Smooth muscle cell (in vitro differentiated cells): Measurements from ENCODE around the gene TM9SF2. TPM values are rescaled to one million over a fixed set of nuclear protein-coding genes. Genes with fewer than 3 reads are reported as not detected.
"Not testable (repeated sequence)": the region's sequence is repeated elsewhere in the genome, so short reads cannot be mapped to it uniquely, and the experiment has no call there.

Source experiments
- DNase-seq: peaks from one replicate; lab custom pipeline; 2025; ENCODE audit not compliant: unreplicated experiment; lab: John Stamatoyannopoulos, UW
- H2AFZ ChIP-seq: fragments of 200-600 bp; sonication (generic); 2 replicates; pipeline ENCODE4 v1.6.0; 2016; ENCODE audit warnings: antibody characterized with exemption, low read depth, mild to moderate bottlenecking
- H3F3A ChIP-seq: fragments of 200-600 bp; sonication (generic); 2 replicates; pipeline ENCODE4 v1.6.0; 2017; ENCODE audit warnings: antibody characterized with exemption, low read depth
- H3K27ac ChIP-seq: fragments of 200-600 bp; sonication (generic); 2 replicates; pipeline ENCODE4 v1.5.1; 2016; ENCODE audit warnings: low read depth, mild to moderate bottlenecking
- H3K27me3 ChIP-seq: fragments of 200-600 bp; sonication (generic); 2 replicates; pipeline ENCODE4 v1.6.1; 2016; ENCODE audit warnings: low read depth, mild to moderate bottlenecking
- H3K36me3 ChIP-seq: fragments of 200-600 bp; sonication (generic); 2 replicates; pipeline ENCODE4 v1.5.1; 2016; ENCODE audit warnings: low read depth
- H3K4me1 ChIP-seq: fragments of 200-600 bp; sonication (generic); 2 replicates; pipeline ENCODE4 v1.5.1; 2016; ENCODE audit warnings: low read depth
- H3K4me2 ChIP-seq: fragments of 200-600 bp; sonication (generic); 2 replicates; pipeline ENCODE4 v1.6.0; 2016; ENCODE audit warnings: mild to moderate bottlenecking
- H3K4me3 ChIP-seq: fragments of 200-600 bp; sonication (generic); 2 replicates; pipeline ENCODE4 v1.5.1; 2016; ENCODE audit warnings: mild to moderate bottlenecking
- H3K79me2 ChIP-seq: fragments of 200-600 bp; sonication (generic); 2 replicates; pipeline ENCODE4 v1.6.0; 2016; ENCODE audit warnings: low read depth, mild to moderate bottlenecking
- H3K9ac ChIP-seq: fragments of 200-600 bp; sonication (generic); 2 replicates; pipeline ENCODE4 v1.6.0; 2016; ENCODE audit warnings: low read depth
- H3K9me3 ChIP-seq: fragments of 200-600 bp; sonication (generic); replicated peaks from 2 replicates; pipeline ENCODE4 v1.5.1; 2016; ENCODE audit warnings: low read depth
- H4K20me1 ChIP-seq: fragments of 200-600 bp; sonication (generic); 2 replicates; pipeline ENCODE4 v1.6.0; 2016; ENCODE audit warnings: low read depth
- CTCF ChIP-seq: fragments of 200-600 bp; sonication (generic); IDR thresholded peaks from 2 replicates; pipeline ENCODE4 v1.5.1; 2017; ENCODE audit warnings: borderline replicate concordance, mild to moderate bottlenecking, antibody characterized with exemption; ENCODE audit not compliant: insufficient read depth, poor library complexity, severe bottlenecking
- WGBS: methylation state at CpG from one replicate; pipeline ENCODE4 v1.1.7; 2016; ENCODE audit warnings: low lambda C conversion rate; 5-methylcytosine and 5-hydroxymethylcytosine counted together
- polyA plus RNA-seq: library from polyadenylated mRNA; unstranded; fragments of >200 nt; fragmentation: Nextera tagmentation; extraction: Ambion mirVana; gene quantifications from 2 replicates; pipeline ENCODE4 v1.2.1, GENCODE V29; 2016
- total RNA-seq: library from RNA; depleted of rRNA; stranded (reverse); fragments of >200 nt; gene quantifications from 2 replicates; pipeline ENCODE4 v1.2.3, GENCODE V29; 2014

TM9SF2 gene
- total RNA-seq, result 272 and 332 TPM in 2 replicates
- polyA plus RNA-seq, result 170 and 195 TPM in 2 replicates

DNA sequence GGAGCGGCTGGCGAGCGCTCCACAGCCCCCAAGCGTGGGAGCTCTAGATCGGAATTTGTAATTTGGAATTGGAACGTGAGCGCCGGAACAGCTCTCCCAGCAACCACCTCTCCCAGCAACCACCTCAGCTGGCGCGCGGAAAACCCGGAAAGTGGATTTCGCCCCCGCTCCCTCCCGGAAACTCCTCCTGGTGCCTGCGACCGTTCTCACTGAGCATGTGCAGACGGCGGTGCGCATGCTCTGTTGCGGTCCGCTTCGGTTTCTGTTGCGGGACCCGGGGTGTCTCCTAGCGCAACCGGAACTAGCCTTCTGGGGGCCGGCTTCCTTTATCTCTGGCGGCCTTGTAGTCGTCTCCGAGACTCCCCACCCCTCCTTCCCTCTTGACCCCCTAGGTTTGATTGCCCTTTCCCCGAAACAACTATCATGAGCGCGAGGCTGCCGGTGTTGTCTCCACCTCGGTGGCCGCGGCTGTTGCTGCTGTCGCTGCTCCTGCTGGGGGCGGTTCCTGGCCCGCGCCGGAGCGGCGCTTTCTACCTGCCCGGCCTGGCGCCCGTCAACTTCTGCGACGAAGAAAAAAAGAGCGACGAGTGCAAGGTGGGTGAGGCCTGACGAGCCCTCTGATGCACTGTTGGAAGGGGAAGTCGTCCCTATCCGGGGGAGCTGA lies at the start of gene TM9SF2:
Gene TM9SF2 (plus strand): TSS at position 289 of the 664 bp plus-strand sequence. CDS start 135 bp downstream, at position 424.
- peak; percentile 93 for DNase-seq
- Histone ChIP-seq H3K4me3 (peak within 1 kb of the TSS; percentile 90), H2AFZ (peak within 1 kb of the TSS; percentile 95), H3K4me2 (peak within 1 kb of the TSS; percentile 95), H3K27me3 (no peaks in the 10 kb centered on the region), H3K9me3 (no peaks in the 10 kb centered on the region), H3K9ac (peak within 1 kb of the TSS; percentile 83), H3K27ac (peak within 1 kb of the TSS; percentile 78), H3K79me2 (peaks cover 50% of the 10 kb centered on the region), H3K36me3 (no peaks in the 10 kb centered on the region), H3F3A (peaks cover 2% of the 10 kb centered on the region), H4K20me1 (peaks cover 43% of the 10 kb centered on the region), H3K4me1 (peaks cover 24% of the 10 kb centered on the region)
- WGBS, result under 1% methylated on average over 54 of the region's 55 CpGs
- TF ChIP-seq CTCF, result no peak

DNA sequence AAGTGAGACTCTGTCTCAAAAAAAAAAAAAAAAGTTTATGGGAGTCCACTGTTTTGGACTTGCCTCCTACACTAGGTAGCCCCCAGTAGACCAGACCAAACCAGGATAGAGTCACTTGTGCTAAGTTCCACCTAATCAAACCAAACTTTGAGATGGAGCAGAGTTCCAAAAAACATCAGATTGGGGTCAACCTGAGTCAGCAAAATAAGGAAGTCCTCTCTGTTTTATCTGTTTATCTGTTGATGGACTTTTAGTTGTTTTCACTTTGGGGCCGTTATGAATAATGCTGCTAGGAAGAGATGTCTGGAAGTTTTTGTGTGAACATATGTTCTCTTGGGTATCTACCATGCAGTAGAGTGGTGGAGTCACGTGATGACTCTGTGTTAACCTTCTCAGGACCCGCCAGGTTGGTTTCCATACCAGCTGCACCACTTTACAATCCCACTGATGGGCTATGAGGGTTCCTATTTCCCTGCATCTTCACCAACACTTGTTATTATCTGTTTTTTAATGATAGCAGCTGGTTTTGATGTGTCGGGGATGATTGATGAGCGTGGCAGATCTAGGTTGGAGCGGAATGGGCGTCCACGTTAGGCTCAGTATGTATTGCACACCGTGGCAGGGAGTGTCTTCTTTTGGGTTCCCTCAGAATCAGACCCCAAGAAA lies 46.6 kb upstream of the TM9SF2 start:
- Histone ChIP-seq H3K79me2 (no peaks in the 10 kb centered on the region), H3K27ac (no peak overlapping the region), H3K4me2 (no peak overlapping the region), H3K9me3 (no peaks in the 10 kb centered on the region), H3K36me3 (no peaks in the 10 kb centered on the region), H3K9ac (no peak overlapping the region), H3F3A (peaks cover 6% of the 10 kb centered on the region), H3K4me1 (peaks cover 8% of the 10 kb centered on the region), H2AFZ (no peak overlapping the region), H3K4me3 (no peak overlapping the region), H4K20me1 (no peaks in the 10 kb centered on the region), H3K27me3 (no peaks in the 10 kb centered on the region)
- no peak for DNase-seq
- WGBS, result 89% methylated on average over 9 of the region's 9 CpGs
- TF ChIP-seq CTCF, result no peak

DNA sequence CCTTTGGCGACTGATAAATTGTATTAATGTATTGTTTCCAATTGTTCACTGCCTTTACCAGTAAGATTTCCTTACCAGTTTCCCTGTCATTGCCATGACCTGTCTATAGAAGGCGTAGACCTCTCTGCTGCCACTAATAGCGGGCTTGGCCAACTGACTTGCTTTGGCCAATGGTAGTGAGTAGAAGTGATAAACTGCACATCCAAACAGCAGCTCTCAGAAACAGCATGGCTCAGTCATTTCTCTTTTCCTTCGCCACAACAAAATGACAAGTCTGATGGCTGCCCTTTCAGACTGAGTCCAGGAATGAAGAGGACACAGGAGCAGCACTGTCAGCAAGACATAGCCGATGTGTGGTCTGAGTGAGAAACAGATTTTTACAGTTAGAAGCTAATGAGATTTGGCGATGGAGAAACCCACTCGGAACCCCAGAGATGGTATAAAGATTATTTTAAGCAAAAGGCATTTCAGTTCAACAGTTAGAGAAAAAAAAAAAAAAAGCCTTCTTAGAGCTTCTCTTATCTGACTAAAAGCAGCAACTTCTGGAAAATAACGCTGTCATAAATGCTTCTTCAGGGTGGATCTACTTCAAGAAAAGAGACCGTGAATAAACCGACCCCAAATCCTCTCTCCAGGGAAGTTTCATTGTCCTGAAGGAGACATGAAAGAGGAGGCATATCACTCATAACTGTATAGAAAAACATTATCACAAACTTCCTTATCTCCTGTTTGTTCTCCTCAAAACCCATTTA lies 42.0 kb upstream of the TM9SF2 start:
- no peak for DNase-seq
- H3K9ac ChIP-seq, result no peak overlapping the region
- peak overlapping the region; percentile 10 for H3K27ac ChIP-seq
- no peak overlapping the region for H3K4me3 ChIP-seq
- no peaks in the 10 kb centered on the region for H3K4me1 ChIP-seq
- no peaks in the 10 kb centered on the region for H4K20me1 ChIP-seq
- no peaks in the 10 kb centered on the region for H3K79me2 ChIP-seq
- 40% methylated on average over 10 of the region's 10 CpGs for WGBS
- no peaks in the 10 kb centered on the region for H3F3A ChIP-seq
- no peak for TF ChIP-seq CTCF
- H2AFZ ChIP-seq, result peak overlapping the region; percentile 53
- H3K27me3 ChIP-seq, result no peaks in the 10 kb centered on the region
- no peaks in the 10 kb centered on the region for H3K36me3 ChIP-seq
- no peaks in the 10 kb centered on the region for H3K9me3 ChIP-seq
- H3K4me2 ChIP-seq, result peak overlapping the region; percentile 49

DNA sequence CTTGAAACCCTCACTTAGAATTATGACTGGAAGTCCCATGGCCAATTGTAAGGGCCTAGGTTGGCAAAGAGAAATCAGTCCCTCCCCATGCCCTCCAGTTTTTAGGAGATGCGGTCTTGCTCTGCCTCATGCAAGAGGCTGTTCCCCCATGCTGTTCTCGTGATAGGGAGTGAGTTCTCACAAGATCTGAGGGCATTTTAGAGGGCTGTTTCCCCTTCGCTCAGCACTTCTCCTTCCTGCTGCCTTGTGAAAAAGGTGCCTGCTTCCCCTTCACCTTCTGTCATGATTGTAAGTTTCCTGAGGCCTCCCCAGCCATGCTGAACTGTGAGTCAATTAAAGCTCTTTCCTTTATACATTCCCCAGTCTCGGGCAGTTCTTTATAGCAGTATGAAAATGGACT lies 40.5 kb upstream of the TM9SF2 start:
- not testable (repeated sequence) for H3K9ac ChIP-seq, H3K27me3 ChIP-seq, H3K4me2 ChIP-seq, H4K20me1 ChIP-seq, H3F3A ChIP-seq, H3K27ac ChIP-seq, DNase-seq, H3K36me3 ChIP-seq, H3K4me1 ChIP-seq, H3K9me3 ChIP-seq, H3K4me3 ChIP-seq, H2AFZ ChIP-seq, H3K79me2 ChIP-seq
- 77% methylated on average over 4 of the region's 4 CpGs for WGBS
